PFSK-1 (cell line): ENCODE data around the gene LINC00237. TPM values are rescaled to one million over a fixed set of nuclear protein-coding genes. Genes with fewer than 3 reads are reported as not detected.

Experiments used
- FOXP2 ChIP-seq: optimal IDR thresholded peaks from 2 replicates; pipeline ENCODE3; 2011; ENCODE audit warnings: borderline replicate concordance, control low read depth, inconsistent platforms; ENCODE audit not compliant: insufficient read depth; ENCODE audit errors: extremely low read length, extremely low read depth
- POLR2AphosphoS5 ChIP-seq: IDR thresholded peaks from 2 replicates; pipeline ENCODE4 v1.6.1; 2012; ENCODE audit warnings: low read depth, mild to moderate bottlenecking, control low read depth, low read length, moderate library complexity
- REST ChIP-seq, 2 experiments: IDR thresholded peaks; 2 replicates each; pipeline versions ENCODE4 v1.6.1 to v1.8.0; 2011 to 2012; ENCODE audit warnings: low read depth in 2 of 2, low read length in 2 of 2, control low read depth in 1 of 2, inconsistent platforms in 1 of 2, mild to moderate bottlenecking in 1 of 2, moderate library complexity in 1 of 2; ENCODE audit not compliant: insufficient read depth in 1 of 2
- SIN3A ChIP-seq: IDR thresholded peaks from 2 replicates; pipeline ENCODE4 v1.6.1; 2012; ENCODE audit warnings: mild to moderate bottlenecking, low read length, moderate library complexity, borderline replicate concordance; ENCODE audit not compliant: insufficient read depth
- TAF1 ChIP-seq: IDR thresholded peaks from 2 replicates; pipeline ENCODE4 v1.6.1; 2012; ENCODE audit warnings: low read length, control low read depth, borderline replicate concordance; ENCODE audit not compliant: insufficient read depth
- polyA plus RNA-seq: library from polyadenylated mRNA; unstranded; fragments of >200 nt; gene quantifications from one replicate; pipeline ENCODE4 v1.2.1, GENCODE V29; 2012; ENCODE audit warnings: low read depth, missing spikeins; ENCODE audit not compliant: insufficient read length

Gene LINC00237
- polyA plus RNA-seq = not detected

GRCh38 chr20:21106171-21107017, at the start of gene LINC00237:
Gene LINC00237 (minus strand): TSS chr20:21106358.
- no peak for TF ChIP-seq FOXP2

- TF ChIP-seq FOXP2 (no peak), TAF1 (no peak), SIN3A (no peak), POLR2AphosphoS5 (no peak), REST (IDR thresholded peaks at IDR 0.05; ENCODE audit: insufficient read depth in 1 of 2, low read depth in 2 of 2, low read length in 2 of 2) (no peak)
Measured at GRCh38 chr20:21155268-21155667, 49.1 kb upstream of the LINC00237 start.

DNA sequence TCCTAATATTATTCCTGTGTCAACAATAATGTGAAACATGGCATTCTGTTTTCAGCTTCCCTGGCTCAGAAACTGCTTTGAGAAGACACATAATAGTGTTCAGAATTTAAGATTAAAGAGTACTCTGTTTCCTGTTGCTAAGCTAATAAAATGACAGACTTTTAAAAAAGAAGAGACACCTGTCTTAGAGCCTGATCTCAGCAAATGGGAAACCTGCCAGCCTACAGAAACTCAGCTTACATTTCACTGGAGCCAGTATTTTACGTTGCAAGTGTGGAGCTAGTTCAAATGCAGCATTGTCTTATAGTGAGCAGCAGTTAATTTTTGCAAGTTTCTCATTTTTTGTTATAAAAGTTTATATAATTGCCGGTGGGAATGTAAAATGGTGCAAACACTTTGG, 48.5 kb upstream of the LINC00237 start:
- TF ChIP-seq TAF1 (no peak), SIN3A (no peak), FOXP2 (no peak), REST (IDR thresholded peaks at IDR 0.05; ENCODE audit: insufficient read depth in 1 of 2, low read depth in 2 of 2, low read length in 2 of 2) (no peak), POLR2AphosphoS5 (no peak)

DNA sequence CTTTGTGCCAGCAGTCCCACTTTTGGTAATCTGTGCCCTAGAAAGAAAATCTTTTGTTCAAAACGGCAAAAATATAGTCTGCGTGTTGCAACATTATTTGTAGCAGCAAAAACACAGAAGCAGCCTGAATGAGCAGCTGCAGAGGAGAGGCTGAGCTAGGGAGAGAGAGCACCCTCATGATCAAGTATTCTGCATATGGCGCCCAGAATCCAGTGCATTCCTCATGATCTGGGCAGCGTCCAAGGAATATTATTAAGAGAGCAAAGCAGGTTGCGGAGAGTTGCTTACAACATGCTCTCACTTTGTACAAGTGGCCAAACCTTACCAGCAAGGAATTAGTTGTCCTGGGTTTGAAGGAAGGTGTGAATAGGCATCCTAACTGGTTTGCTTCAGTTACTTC, 45.6 kb upstream of the LINC00237 start:
- TF ChIP-seq FOXP2 (no peak), REST (IDR thresholded peaks at IDR 0.05; ENCODE audit: insufficient read depth in 1 of 2, low read depth in 2 of 2, low read length in 2 of 2) (no peak), POLR2AphosphoS5 (no peak), SIN3A (no peak), TAF1 (no peak)

- TF ChIP-seq FOXP2 (no peak), TAF1 (no peak), POLR2AphosphoS5 (no peak), REST (IDR thresholded peaks at IDR 0.05; ENCODE audit: insufficient read depth in 1 of 2, low read depth in 2 of 2, low read length in 2 of 2) (no peak), SIN3A (no peak)
Measured at GRCh38 chr20:21149344-21149743, 43.2 kb upstream of the LINC00237 start.
